ENCODE data around the gene ARSG.

Gene ARSG

GRCh38 chr17:68379692-68380677, 88.7 kb downstream of the ARSG start:
- no peak for FAIRE-seq

- FAIRE-seq = no peak
These were observed 90.0 kb downstream of the ARSG start for GRCh38 chr17:68381076-68381900.

DNA sequence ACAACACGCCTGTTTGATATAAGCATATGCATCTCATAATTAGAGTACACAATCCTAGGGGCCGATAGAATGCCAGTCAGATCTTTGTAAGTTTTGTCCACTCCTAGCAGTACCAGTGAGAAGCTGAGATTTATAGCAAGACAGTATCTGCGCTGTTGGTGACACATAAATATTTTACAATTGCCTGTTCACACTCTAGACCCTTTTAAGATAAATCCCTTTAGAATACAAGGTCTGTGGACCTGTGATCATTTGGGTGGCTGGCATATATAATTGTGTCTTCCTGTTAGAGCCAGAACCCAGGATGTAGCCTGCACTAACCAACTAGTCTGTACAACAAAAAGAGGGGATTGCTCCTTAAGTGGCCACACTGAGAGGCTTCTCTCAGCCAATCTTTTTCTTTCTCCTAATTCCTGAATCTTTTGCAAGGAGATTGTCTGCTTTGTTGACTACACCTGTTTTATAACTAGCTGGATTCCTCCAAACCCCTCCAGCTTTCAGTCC, 91.3 kb downstream of the ARSG start:
- FAIRE-seq = no peak

DNA sequence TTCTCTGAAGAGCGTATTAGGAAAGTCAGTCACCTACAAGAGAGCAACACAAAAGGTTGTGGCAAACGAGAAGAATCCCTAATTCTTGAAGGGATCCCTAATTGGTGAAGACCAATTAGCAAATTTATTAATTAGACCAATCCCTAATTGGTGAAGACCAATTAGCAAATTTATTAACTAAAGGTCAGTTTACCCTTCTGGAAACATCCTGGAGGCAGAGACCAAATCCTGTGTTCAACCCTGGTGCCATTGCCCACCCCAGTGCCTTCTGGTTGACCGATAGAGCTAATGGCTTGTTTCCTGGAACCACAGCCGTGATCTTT, 91.8 kb downstream of the ARSG start:
- no peak for FAIRE-seq

- FAIRE-seq = no peak
These were observed 92.4 kb downstream of the ARSG start for GRCh38 chr17:68383443-68384321.

DNA sequence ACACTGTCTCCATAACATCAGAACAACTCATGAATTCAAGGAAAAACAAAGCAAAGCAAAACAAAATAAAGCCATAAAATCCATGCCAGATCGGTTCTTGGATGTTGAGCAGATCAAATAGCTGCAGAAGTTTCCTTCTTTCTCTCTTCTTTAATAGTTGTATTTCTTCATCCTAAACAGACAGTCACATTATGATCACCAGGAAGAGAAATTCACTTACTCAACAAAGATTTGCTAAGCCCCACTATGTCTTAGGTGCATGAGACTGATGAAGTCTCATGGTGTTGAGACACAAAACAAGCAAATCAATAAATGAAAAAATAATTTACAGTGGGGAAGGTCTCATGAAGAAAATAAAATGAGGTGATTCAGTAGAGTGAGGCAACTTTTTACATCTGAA, 93.2 kb downstream of the ARSG start:
- FAIRE-seq = no peak

- FAIRE-seq = no peak
These were observed 93.6 kb downstream of the ARSG start for GRCh38 chr17:68384941-68385340.

GRCh38 chr17:68385490-68386215, 94.4 kb downstream of the ARSG start:
- FAIRE-seq = no peak

DNA sequence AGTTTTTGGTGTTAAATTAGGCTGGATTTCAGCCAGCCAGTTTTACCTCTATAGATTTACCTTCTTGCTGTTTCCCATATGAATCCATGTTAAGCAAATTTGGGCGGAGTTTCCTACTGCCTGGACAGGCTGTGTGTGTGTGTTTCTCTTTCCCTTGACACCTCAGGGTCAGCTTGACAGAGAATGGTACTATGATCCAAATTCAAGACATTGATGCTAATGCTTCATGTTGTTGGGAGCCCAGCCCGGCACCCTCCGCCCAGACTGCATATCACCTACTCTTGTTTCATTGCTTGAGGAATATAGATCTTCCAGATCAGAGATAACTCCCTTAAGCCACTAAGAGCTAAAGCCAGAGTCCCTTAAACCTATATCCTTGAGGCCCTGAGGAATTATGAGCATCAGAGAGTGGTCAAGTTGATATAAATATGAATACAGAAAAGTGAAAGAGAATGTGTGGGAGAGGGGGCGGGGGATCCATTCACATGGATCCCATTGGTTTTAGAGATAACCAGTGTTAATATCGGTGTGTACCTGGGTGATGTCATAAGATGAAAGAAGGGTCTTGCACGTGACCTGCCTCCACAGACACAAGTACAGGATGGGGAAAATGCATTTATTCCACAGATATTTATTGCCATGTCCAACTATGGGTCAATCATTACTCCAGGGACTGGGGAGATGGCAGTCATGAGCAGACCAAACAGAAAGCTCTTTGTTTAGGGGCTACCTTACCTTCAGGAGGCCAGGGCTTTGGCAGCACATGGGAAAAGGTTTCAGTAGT, 96.3 kb downstream of the ARSG start:
- FAIRE-seq = no peak

GRCh38 chr17:68389041-68389440, 97.7 kb downstream of the ARSG start:
- FAIRE-seq = no peak

DNA sequence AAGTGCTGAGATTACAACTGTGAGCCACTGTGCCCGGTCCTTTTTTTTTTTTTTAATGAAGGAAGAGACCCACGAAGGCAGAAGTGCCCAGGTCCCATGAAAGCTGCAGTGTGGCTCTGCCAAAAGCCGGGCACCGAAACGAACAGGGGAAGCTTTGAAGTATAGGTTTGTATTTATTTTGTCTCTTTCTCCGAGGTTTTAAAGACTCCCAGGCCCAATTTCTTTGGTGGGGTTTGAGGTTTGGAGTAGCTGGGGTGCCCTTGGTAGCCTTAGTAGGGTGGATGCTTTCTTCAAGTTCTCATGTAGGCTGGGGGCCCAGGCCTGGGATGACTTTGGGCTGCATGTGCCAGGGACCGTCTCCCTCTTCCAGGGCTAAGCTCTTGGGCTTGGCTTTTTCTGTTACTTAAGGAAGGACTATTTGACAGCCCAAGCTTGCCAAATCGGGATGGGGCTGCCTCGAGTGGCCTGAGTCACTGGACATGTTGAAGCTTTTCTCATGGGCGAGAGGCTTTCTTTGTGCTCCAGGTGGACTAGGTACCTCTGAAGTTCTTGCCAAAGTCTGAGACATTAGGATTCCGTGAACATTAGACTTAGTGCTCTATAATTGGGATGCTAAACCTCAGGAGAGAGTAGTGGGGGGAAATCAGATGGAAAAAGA, 99.7 kb downstream of the ARSG start:
- FAIRE-seq = no peak

DNA sequence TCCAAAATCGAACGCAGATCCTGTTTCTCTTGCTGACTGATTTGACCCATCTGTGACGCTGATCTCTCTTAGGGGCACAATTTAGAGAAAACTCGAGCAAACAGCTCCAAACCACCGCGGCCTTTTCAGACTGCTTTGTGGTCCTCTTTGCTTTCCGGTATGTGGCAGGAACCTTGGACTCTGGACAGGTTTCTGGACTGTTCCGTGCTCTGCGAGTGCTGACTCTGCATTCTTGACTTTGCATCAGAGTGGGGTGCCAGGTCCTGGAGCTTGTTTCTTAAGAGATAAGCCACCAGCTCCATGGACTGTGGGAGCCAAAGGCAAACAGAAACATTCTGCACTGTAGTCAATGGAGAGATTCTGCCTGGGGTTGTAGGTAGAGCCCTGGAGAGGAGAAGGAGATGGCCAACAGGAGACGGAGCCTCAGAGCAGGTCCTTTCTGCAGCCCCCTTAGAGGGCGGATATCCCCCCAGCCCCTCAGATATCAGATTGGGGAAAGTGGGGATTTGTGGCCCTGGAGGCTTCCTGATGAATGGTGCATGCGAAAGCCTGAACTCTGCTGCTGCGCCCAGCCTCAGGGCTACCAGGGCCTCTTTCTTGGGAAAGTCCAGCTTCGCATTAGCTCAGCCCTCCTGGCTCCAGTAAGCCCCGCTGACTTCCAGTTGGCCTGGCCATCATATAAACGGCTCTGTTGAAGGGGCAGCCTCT, 100.4 kb downstream of the ARSG start:
- FAIRE-seq = no peak

- no peak for FAIRE-seq
These were observed 103.5 kb downstream of the ARSG start for GRCh38 chr17:68394608-68395331.

GRCh38 chr17:68396226-68397107, 105.2 kb downstream of the ARSG start:
- no peak for FAIRE-seq

GRCh38 chr17:68397108-68397536, 105.8 kb downstream of the ARSG start:
- FAIRE-seq = no peak

DNA sequence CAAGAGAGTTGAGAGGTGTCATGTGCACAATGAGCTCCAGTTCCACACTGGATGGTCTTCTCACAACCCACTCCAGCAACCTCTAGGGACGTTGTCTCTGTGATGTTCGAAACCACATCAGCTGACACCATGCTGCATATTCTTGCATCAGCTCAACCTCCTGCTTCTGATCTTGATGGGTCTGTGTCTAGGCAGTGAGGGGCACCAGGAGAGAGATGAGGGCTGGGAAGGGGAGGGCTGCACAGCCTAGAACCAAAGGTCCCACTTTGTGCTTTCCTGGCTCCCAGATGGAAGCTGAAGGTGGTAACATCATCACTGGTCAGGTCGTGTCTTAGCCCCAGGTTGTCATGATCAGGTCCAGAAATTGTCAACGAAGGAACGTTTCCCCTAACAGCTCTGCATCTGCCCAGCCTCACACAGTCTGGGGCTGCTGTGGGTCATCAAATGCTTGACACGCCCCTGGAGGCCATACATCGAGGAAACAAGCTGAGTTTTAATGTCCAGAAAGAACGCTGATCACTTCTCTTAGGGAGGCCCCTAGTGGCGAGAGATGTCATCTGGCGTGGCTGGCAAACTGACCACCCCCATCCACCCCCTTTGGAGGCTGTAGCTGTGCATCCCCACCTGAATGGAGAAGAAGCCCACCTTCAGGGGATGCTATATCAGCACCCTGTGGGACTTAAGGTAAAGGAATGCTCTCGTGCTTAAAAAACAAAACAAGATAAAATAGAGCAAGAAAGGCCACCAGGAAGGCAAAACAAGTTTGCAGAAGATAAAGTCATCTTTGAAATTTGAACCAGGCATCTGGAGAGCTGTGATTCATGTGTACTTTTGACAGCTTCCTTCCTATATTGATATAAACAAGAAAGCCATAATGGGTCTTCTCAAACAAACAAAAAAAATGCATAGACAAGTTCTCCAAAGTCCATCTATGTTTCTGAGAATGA, 107.7 kb downstream of the ARSG start:
- no peak for FAIRE-seq
